Kidney epithelial cell (primary cell): ENCODE data around the gene ZNF445. TPM values are rescaled to one million over a fixed set of nuclear protein-coding genes. Genes with fewer than 3 reads are reported as not detected.

Source experiments
- DNase-seq: peaks from one replicate; pipeline ENCODE4 v3.0.0-alpha.2; 2010; ENCODE audit warnings: low read depth
- H3K27me3 ChIP-seq: 2 replicates; pipeline ENCODE4 v1.6.0; 2011; ENCODE audit warnings: low read length; ENCODE audit not compliant: control insufficient read depth, insufficient read depth
- H3K36me3 ChIP-seq: 2 replicates; pipeline ENCODE4 v1.5.1; 2011; ENCODE audit warnings: low read length; ENCODE audit not compliant: control insufficient read depth, insufficient read depth
- H3K4me3 ChIP-seq: 2 replicates; pipeline ENCODE4 v1.5.1; 2011; ENCODE audit warnings: low read depth, mild to moderate bottlenecking, control low read depth, low read length
- CTCF ChIP-seq: IDR thresholded peaks from 2 replicates; pipeline ENCODE4 v1.5.1; 2011; ENCODE audit warnings: mild to moderate bottlenecking, moderate library complexity, low read length, control low read depth, inconsistent platforms; ENCODE audit not compliant: insufficient read depth, poor library complexity, severe bottlenecking
- total RNA-seq: library from RNA; depleted of rRNA; stranded (reverse); fragments of >200 nt; gene quantifications from 2 replicates; pipeline ENCODE4 v1.2.3, GENCODE V29; 2015

The ZNF445 gene
- total RNA-seq, 1 donor from 2014 or later = 6.3 TPM

GRCh38 chr3:44427683-44428082, 49.8 kb downstream of the ZNF445 start:
- no peaks in the 10 kb centered on the region for H3K27me3 ChIP-seq
- H3K36me3 ChIP-seq = no peaks in the 10 kb centered on the region
- no peak overlapping the region for H3K4me3 ChIP-seq
- no peak for TF ChIP-seq CTCF
- DNase-seq = no peak

- H3K27me3 ChIP-seq = no peaks in the 10 kb centered on the region
- H3K36me3 ChIP-seq = no peaks in the 10 kb centered on the region
- TF ChIP-seq CTCF = no peak
- H3K4me3 ChIP-seq = no peak overlapping the region
- no peak for DNase-seq
Observed at GRCh38 chr3:44424758-44425157, 52.7 kb downstream of the ZNF445 start.

- Histone ChIP-seq H3K4me3 (no peak overlapping the region), H3K27me3 (no peaks in the 10 kb centered on the region), H3K36me3 (no peaks in the 10 kb centered on the region)
- no peak for DNase-seq
- no peak for TF ChIP-seq CTCF
Observed at GRCh38 chr3:44421280-44421679, 56.2 kb downstream of the ZNF445 start.

GRCh38 chr3:44420676-44421075, 56.8 kb downstream of the ZNF445 start:
- H3K27me3 ChIP-seq = no peaks in the 10 kb centered on the region
- TF ChIP-seq CTCF = no peak
- no peak overlapping the region for H3K4me3 ChIP-seq
- no peaks in the 10 kb centered on the region for H3K36me3 ChIP-seq
- DNase-seq = no peak

GRCh38 chr3:44419923-44420650, 57.4 kb downstream of the ZNF445 start:
- Histone ChIP-seq H3K27me3 (no peaks in the 10 kb centered on the region), H3K36me3 (no peaks in the 10 kb centered on the region), H3K4me3 (no peak overlapping the region)
- no peak for TF ChIP-seq CTCF
- no peak for DNase-seq
